BLaER1 treated with 17β-estradiol and CSF1 and Interleukin-3, amounts not matched to agents 10 nM and 100 nM (cell line): ENCODE data around the gene PBX3.

Source experiments
- H3K27ac ChIP-seq, 11 experiments: shearing (Covaris generic); formaldehyde crosslinking; 2 replicates each; pipeline ENCODE4 v1.8.1; 2022
- H3K27me3 ChIP-seq, 11 experiments: shearing (Covaris generic); formaldehyde crosslinking; 2 replicates each; pipeline ENCODE4 v1.8.1; 2022
- H3K36me3 ChIP-seq, 11 experiments: shearing (Covaris generic); formaldehyde crosslinking; 2 replicates each; pipeline ENCODE4 v1.8.1; 2022
- H3K4me1 ChIP-seq, 10 experiments: shearing (Covaris generic); formaldehyde crosslinking; 2 replicates each; pipeline ENCODE4 v1.8.1; 2022
- H3K4me2 ChIP-seq, 11 experiments: shearing (Covaris generic); formaldehyde crosslinking; 2 replicates each; pipeline ENCODE4 v1.8.1; 2022
- H3K4me3 ChIP-seq, 10 experiments: shearing (Covaris generic); formaldehyde crosslinking; 2 replicates each; pipeline ENCODE4 v1.8.1; 2022
- H3K9ac ChIP-seq, 11 experiments: shearing (Covaris generic); formaldehyde crosslinking; 2 replicates each; pipeline ENCODE4 v1.8.1; 2022
- H3K9me3 ChIP-seq, 11 experiments: shearing (Covaris generic); formaldehyde crosslinking; replicated peaks in 1 of 11; 2 replicates each; pipeline ENCODE4 v1.8.1; 2022
- H4K20me1 ChIP-seq, 11 experiments: shearing (Covaris generic); formaldehyde crosslinking; 2 replicates each; pipeline ENCODE4 v1.8.1; 2022
- Cebpa-rat ChIP-seq, 11 experiments: shearing (Covaris generic); IDR thresholded peaks; 2 replicates each; pipeline ENCODE4 v1.8.1; 2022

PBX3 gene

GRCh38 chr9:125904155-125904851 is 157.1 kb downstream of the PBX3 start:
- H3K9ac ChIP-seq = peak overlapping the region in 3 of 11 experiments; percentile 38 to 55 (median 50); a peak in 4 of 22 replicates
- H3K27me3 ChIP-seq = peaks cover 0 to 8% (median 0%) of the 10 kb centered on the region in 11 experiments; a peak in 1 of 22 replicates
- H4K20me1 ChIP-seq = peaks cover 0 to 10% (median 0%) of the 10 kb centered on the region in 11 experiments; a peak in 4 of 22 replicates
- H3K27ac ChIP-seq = peak overlapping the region in 4 of 11 experiments; percentile 6 to 45 (median 28); a peak in 3 of 22 replicates
- H3K4me2 ChIP-seq = peak overlapping the region in 5 of 11 experiments; percentile 22 to 76 (median 49); a peak in 11 of 22 replicates
- peaks cover 0 to 23% (median 11%) of the 10 kb centered on the region in 10 experiments; a peak in 11 of 20 replicates for H3K4me1 ChIP-seq
- H3K36me3 ChIP-seq = no peaks in the 10 kb centered on the region
- H3K9me3 ChIP-seq = no peaks in the 10 kb centered on the region
- peak overlapping the region in 2 of 10 experiments; percentile 37 to 40; a peak in 4 of 20 replicates for H3K4me3 ChIP-seq
- no peak for TF ChIP-seq Cebpa-rat (IDR thresholded peaks at IDR 0.05)

- H3K27ac ChIP-seq = no peak overlapping the region
Measured at GRCh38 chr9:125906144-125906543, 159.0 kb downstream of the PBX3 start.

GRCh38 chr9:125906893-125907292 is 159.7 kb downstream of the PBX3 start:
- no peaks in the 10 kb centered on the region for H3K9me3 ChIP-seq
- peaks cover 0 to 10% (median 0%) of the 10 kb centered on the region in 11 experiments; a peak in 4 of 22 replicates for H4K20me1 ChIP-seq
- H3K4me1 ChIP-seq = peaks cover 0 to 23% (median 11%) of the 10 kb centered on the region in 10 experiments; a peak in 11 of 20 replicates
- no peak overlapping the region for H3K9ac ChIP-seq
- no peaks in the 10 kb centered on the region for H3K36me3 ChIP-seq
- peaks cover 0 to 8% (median 0%) of the 10 kb centered on the region in 11 experiments; a peak in 1 of 22 replicates for H3K27me3 ChIP-seq
- no peak overlapping the region for H3K4me3 ChIP-seq
- no peak overlapping the region for H3K27ac ChIP-seq
- TF ChIP-seq Cebpa-rat (IDR thresholded peaks at IDR 0.05) = no peak
- H3K4me2 ChIP-seq = peak overlapping the region in 4 of 11 experiments; percentile 4 to 32 (median 17); a peak in 4 of 22 replicates

More at GRCh38 chr9:125906144-125906543, 159.0 kb downstream of the PBX3 start:
- peaks cover 0 to 10% (median 0%) of the 10 kb centered on the region in 11 experiments; a peak in 4 of 22 replicates for H4K20me1 ChIP-seq
- no peaks in the 10 kb centered on the region for H3K36me3 ChIP-seq
- H3K9ac ChIP-seq = no peak overlapping the region
- no peak for TF ChIP-seq Cebpa-rat (IDR thresholded peaks at IDR 0.05)
- H3K27me3 ChIP-seq = peaks cover 0 to 8% (median 0%) of the 10 kb centered on the region in 11 experiments; a peak in 1 of 22 replicates
- H3K9me3 ChIP-seq = no peaks in the 10 kb centered on the region
- no peak overlapping the region for H3K4me3 ChIP-seq
- H3K4me1 ChIP-seq = peaks cover 0 to 23% (median 11%) of the 10 kb centered on the region in 10 experiments; a peak in 11 of 20 replicates
- no peak overlapping the region for H3K4me2 ChIP-seq

- no peak for TF ChIP-seq Cebpa-rat (IDR thresholded peaks at IDR 0.05)
- Histone ChIP-seq H3K4me3 (no peak overlapping the region), H3K9me3 (no peaks in the 10 kb centered on the region), H3K36me3 (no peaks in the 10 kb centered on the region), H3K27ac (no peak overlapping the region), H3K4me1 (peaks cover 0 to 23% (median 5%) of the 10 kb centered on the region in 10 experiments; a peak in 11 of 20 replicates), H4K20me1 (peaks cover 0 to 10% (median 0%) of the 10 kb centered on the region in 11 experiments; a peak in 3 of 22 replicates), H3K27me3 (peaks cover 0 to 8% (median 0%) of the 10 kb centered on the region in 11 experiments; a peak in 1 of 22 replicates), H3K9ac (no peak overlapping the region), H3K4me2 (no peak overlapping the region)
Measured at GRCh38 chr9:125908136-125908535, 161.0 kb downstream of the PBX3 start.

- no peak overlapping the region for H3K4me2 ChIP-seq
Measured at GRCh38 chr9:125908966-125909365, 161.8 kb downstream of the PBX3 start.

GRCh38 chr9:125909459-125909858 is 162.3 kb downstream of the PBX3 start:
- no peaks in the 10 kb centered on the region for H3K36me3 ChIP-seq
- no peak overlapping the region for H3K4me2 ChIP-seq
- peaks cover 0 to 3% (median 0%) of the 10 kb centered on the region in 11 experiments; a peak in 3 of 22 replicates for H4K20me1 ChIP-seq
- H3K4me3 ChIP-seq = no peak overlapping the region
- peaks cover 0 to 16% (median 4%) of the 10 kb centered on the region in 10 experiments; a peak in 7 of 20 replicates for H3K4me1 ChIP-seq
- TF ChIP-seq Cebpa-rat (IDR thresholded peaks at IDR 0.05) = no peak
- H3K27ac ChIP-seq = no peak overlapping the region
- no peaks in the 10 kb centered on the region for H3K9me3 ChIP-seq
- H3K27me3 ChIP-seq = 0 out of 22 replicates have a peak, but pooled peaks cover 0 to under 1% (median 0%) of the 10 kb centered on the region in 11 experiments
- H3K9ac ChIP-seq = no peak overlapping the region

More at GRCh38 chr9:125908966-125909365, 161.8 kb downstream of the PBX3 start:
- Histone ChIP-seq H4K20me1 (peaks cover 0 to 8% (median 0%) of the 10 kb centered on the region in 11 experiments; a peak in 3 of 22 replicates), H3K9ac (no peak overlapping the region), H3K4me1 (peaks cover 0 to 21% (median 4%) of the 10 kb centered on the region in 10 experiments; a peak in 8 of 20 replicates), H3K27ac (no peak overlapping the region), H3K9me3 (no peaks in the 10 kb centered on the region), H3K4me3 (no peak overlapping the region), H3K36me3 (no peaks in the 10 kb centered on the region), H3K27me3 (peaks cover 0 to 6% (median 0%) of the 10 kb centered on the region in 11 experiments; a peak in 1 of 22 replicates)
- TF ChIP-seq Cebpa-rat (IDR thresholded peaks at IDR 0.05) = no peak

- Histone ChIP-seq H4K20me1 (no peaks in the 10 kb centered on the region), H3K27me3 (no peaks in the 10 kb centered on the region), H3K36me3 (no peaks in the 10 kb centered on the region), H3K9me3 (no peaks in the 10 kb centered on the region), H3K9ac (no peak overlapping the region), H3K4me2 (no peak overlapping the region), H3K4me1 (peaks cover 0 to 9% (median 4%) of the 10 kb centered on the region in 10 experiments; a peak in 7 of 20 replicates), H3K27ac (no peak overlapping the region), H3K4me3 (no peak overlapping the region)
- TF ChIP-seq Cebpa-rat (IDR thresholded peaks at IDR 0.05) = no peak
Measured at GRCh38 chr9:125910286-125910685, 163.1 kb downstream of the PBX3 start.

- H3K4me3 ChIP-seq = no peak overlapping the region
- H3K36me3 ChIP-seq = peaks cover 0 to 8% (median 0%) of the 10 kb centered on the region in 11 experiments; a peak in 2 of 22 replicates
- H4K20me1 ChIP-seq = no peaks in the 10 kb centered on the region
- no peak overlapping the region for H3K27ac ChIP-seq
- H3K4me2 ChIP-seq = no peak overlapping the region
- no peaks in the 10 kb centered on the region for H3K9me3 ChIP-seq
- no peak for TF ChIP-seq Cebpa-rat (IDR thresholded peaks at IDR 0.05)
- H3K9ac ChIP-seq = no peak overlapping the region
- no peaks in the 10 kb centered on the region for H3K27me3 ChIP-seq
- H3K4me1 ChIP-seq = 0 out of 20 replicates have a peak, but pooled peaks cover 0 to under 1% (median 0%) of the 10 kb centered on the region in 10 experiments
Measured at GRCh38 chr9:125911861-125912644, 164.9 kb downstream of the PBX3 start.
